AG04449 (cell line): ENCODE measurements around the gene PTGER3.

ENCODE experiments used
- CTCF ChIA-PET: fragments of 350-600 bp; formaldehyde crosslinking; extraction: SDS; loops from one replicate; lab custom pipeline; 2021; ENCODE audit warnings: antibody characterized with exemption; lab: Yijun Ruan, JAX
- POLR2A ChIA-PET: fragments of 400-600, 350-600 bp; formaldehyde crosslinking; extraction: SDS; loops from one replicate; lab custom pipeline; 2020; ENCODE audit warnings: antibody characterized with exemption, inconsistent platforms; lab: Yijun Ruan, JAX
- DNase-seq: peaks from one replicate; pipeline ENCODE4 v3.0.0-alpha.2; 2010; ENCODE audit warnings: low read depth, low spot score
- H3K4me3 ChIP-seq: 2 replicates; pipeline ENCODE4 v1.5.1; 2011; ENCODE audit warnings: low read depth, mild to moderate bottlenecking, control low read depth, low read length
- TF ChIP-seq, protein P1 (sequence below): IDR thresholded peaks from one replicate; pipeline ENCODE4 v1.5.1; 2011; ENCODE audit warnings: mild to moderate bottlenecking, moderate library complexity, low read length, control low read depth, inconsistent platforms; ENCODE audit not compliant: insufficient read depth; ENCODE audit errors: missing control alignments

PTGER3 gene

DNA sequence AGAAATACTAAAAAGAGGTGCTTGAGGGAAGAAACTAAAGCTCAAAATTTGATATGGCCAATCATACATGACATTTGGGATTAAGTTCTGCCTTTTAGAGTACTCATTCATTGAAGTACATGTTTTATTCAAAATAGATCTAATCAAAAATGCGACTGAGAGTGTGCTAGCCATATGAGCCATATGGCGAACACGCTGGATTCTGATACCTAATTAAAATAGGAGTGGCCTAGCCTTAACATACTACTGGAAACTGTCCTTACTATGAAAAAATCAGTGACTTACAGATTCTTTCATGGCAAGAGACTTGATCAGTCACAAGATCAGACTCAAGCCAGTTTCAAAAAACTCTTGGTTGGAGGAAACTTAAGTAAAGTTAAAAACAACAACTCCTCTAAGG, 73.9 kb downstream of the PTGER3 start:
- TF ChIP-seq, protein P1, sequence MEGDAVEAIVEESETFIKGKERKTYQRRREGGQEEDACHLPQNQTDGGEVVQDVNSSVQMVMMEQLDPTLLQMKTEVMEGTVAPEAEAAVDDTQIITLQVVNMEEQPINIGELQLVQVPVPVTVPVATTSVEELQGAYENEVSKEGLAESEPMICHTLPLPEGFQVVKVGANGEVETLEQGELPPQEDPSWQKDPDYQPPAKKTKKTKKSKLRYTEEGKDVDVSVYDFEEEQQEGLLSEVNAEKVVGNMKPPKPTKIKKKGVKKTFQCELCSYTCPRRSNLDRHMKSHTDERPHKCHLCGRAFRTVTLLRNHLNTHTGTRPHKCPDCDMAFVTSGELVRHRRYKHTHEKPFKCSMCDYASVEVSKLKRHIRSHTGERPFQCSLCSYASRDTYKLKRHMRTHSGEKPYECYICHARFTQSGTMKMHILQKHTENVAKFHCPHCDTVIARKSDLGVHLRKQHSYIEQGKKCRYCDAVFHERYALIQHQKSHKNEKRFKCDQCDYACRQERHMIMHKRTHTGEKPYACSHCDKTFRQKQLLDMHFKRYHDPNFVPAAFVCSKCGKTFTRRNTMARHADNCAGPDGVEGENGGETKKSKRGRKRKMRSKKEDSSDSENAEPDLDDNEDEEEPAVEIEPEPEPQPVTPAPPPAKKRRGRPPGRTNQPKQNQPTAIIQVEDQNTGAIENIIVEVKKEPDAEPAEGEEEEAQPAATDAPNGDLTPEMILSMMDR, result no peak
- DNase-seq, result no peak
- ChIA-PET CTCF (no interaction called here), POLR2A (no interaction called here)
- H3K4me3 ChIP-seq, result no peak overlapping the region

DNA sequence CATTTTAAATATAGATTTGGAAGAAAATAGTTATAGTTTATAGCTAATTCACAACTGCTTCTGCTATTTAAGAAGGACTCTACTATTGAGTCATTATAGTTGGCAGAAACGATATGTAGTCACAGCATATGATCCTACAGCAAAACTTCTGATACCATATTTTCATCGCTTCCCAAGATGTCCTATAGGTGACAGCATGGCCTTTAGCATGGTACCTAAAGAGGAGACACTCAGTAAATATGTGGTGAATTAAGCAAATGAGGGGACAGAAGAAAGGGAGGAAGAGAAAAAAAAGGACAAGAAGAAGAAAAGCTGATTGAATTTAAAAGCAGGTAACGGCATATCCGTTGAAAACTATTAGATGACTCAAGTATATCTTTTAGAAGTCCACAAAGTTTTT, 77.2 kb downstream of the PTGER3 start:
- ChIA-PET POLR2A (no interaction called here), CTCF (no interaction called here)
- H3K4me3 ChIP-seq, result no peak overlapping the region
- TF ChIP-seq, protein P1, result no peak
- DNase-seq, result no peak

DNA sequence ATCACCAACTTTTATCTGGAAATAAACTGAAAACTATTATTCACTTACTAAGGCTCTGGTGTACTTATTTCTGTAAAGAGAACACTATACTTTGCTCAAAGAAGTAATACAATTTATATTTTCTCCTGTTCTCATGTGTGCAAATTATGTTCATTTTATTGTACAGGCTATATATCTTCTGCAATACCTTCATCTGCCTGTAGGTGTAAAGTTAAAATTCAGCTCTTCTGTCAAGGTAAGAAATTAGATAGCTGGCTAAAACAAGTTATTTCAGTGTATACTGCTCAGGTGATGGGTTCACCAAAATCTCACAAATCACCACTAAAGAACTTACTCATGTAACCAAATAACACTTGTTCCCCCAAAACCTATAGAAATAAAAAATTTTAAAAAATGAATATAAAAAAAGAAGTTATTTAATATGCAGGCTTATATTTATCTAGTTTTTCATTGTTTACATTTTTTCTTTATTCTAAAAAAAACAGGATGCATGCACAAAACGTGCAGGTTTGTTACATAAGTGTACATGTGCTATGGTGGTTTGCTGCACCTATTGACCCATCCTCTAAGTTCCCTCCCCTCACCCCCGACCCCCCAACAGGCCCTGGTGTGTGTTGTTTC, 81.5 kb downstream of the PTGER3 start:
- no peak for DNase-seq
- H3K4me3 ChIP-seq, result no peak overlapping the region
- ChIA-PET POLR2A (no interaction called here), CTCF (interaction anchor here (0.6 to 1.1 kb wide), 4 partner anchors 8 to 280 kb away, joined by 3 read pairs; no protein-coding TSS in a partner anchor)
- TF ChIP-seq, protein P1, result no peak

- ChIA-PET POLR2A (no interaction called here), CTCF (no interaction called here)
- TF ChIP-seq, protein P1, result no peak
- no peak overlapping the region for H3K4me3 ChIP-seq
- DNase-seq, result no peak
These were observed 84.2 kb downstream of the PTGER3 start for GRCh38 chr1:70963374-70963773.

DNA sequence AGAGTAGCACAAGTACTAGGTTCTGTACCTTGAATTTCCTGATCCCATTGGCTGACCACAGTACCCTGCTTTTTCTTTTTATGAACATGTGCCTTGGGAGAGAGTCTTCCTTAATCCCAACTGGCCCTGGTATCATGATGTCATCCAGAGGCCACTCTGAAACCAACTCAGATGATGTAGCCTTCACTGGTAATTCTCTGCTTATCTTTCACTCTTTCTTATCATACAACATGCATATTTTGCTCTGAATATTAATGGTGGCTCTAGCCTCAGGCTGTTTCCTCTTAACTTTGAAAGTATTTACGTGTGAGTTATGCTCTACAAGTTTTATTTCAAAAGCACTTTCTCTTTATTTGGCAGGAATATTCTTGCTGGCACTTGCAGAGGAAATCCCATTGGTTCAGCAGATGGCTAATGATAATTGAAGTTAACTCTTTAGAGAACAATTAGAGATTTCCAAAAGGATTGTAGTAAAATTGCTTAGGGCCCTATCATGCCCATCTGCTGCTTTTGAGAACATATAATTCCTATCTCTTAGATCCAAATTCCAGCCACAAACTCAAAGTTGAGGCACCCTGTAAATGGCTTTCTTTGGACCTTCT, 86.1 kb downstream of the PTGER3 start:
- CTCF ChIA-PET, result no interaction called here
- no peak for DNase-seq
- POLR2A ChIA-PET, result no interaction called here
- no peak overlapping the region for H3K4me3 ChIP-seq
- TF ChIP-seq, protein P1, result no peak

DNA sequence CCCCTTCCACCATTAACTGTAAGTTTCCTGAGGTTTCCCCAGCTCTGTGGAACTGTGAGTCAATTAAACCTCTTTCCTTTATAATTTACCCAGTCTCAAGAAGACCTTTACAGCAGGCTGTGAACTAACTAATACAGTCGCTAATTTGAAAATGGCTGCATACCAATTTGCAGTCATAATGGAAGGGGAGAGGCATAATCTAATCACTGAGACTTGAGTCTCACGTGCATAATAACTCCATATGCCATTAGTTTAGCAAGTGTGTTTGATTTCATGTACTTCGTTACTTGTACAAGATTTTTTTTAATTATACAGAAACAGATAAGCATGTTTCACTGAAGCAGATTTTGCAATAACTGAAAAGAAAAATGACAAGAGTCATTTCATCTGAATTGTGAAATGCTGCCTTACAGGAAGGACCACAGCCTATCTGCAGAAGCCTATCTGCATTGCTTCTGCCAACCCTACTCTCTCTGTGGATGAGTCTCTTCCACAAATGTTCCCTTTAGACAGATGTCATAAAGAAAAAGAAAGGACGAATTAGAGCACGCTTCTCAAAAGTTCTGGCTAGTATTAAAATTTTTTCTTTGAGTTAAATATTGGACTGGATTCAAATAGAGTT, 99.1 kb downstream of the PTGER3 start:
- ChIA-PET CTCF (no interaction called here), POLR2A (no interaction called here)
- no peak for DNase-seq
- no peak overlapping the region for H3K4me3 ChIP-seq
- TF ChIP-seq, protein P1, result no peak
